Hepatocyte (in vitro differentiated cells): Measurements from ENCODE around the gene LEMD1. TPM values are rescaled to one million over a fixed set of nuclear protein-coding genes. Genes with fewer than 3 reads are reported as not detected.

Experiments used
- DNase-seq: peaks from one replicate; pipeline ENCODE4 v3.0.0-alpha.2; 2016; ENCODE audit warnings: low spot score
- H2AFZ ChIP-seq: fragments of 200-600 bp; sonication (generic); 2 replicates; pipeline ENCODE4 v1.6.0; 2016; ENCODE audit warnings: antibody characterized with exemption, mild to moderate bottlenecking
- H3K27ac ChIP-seq: fragments of 200-600 bp; sonication (generic); 2 replicates; pipeline ENCODE4 v1.5.1; 2016; ENCODE audit warnings: mild to moderate bottlenecking
- H3K27me3 ChIP-seq: fragments of 200-600 bp; sonication (generic); 2 replicates; pipeline ENCODE4 v1.6.1; 2016
- H3K36me3 ChIP-seq: fragments of 200-600 bp; sonication (generic); replicated peaks from 2 replicates; pipeline ENCODE4 v1.5.1; 2016; ENCODE audit warnings: low read depth; ENCODE audit not compliant: insufficient read depth
- H3K4me1 ChIP-seq: fragments of 200-600 bp; sonication (generic); 2 replicates; pipeline ENCODE4 v1.5.1; 2016; ENCODE audit warnings: mild to moderate bottlenecking, moderate library complexity; ENCODE audit not compliant: insufficient read depth
- H3K4me2 ChIP-seq: fragments of 200-600 bp; sonication (generic); 2 replicates; pipeline ENCODE4 v1.6.0; 2016
- H3K4me3 ChIP-seq: fragments of 200-600 bp; sonication (generic); 2 replicates; pipeline ENCODE4 v1.5.1; 2016; ENCODE audit warnings: mild to moderate bottlenecking
- H3K79me2 ChIP-seq: fragments of 200-600 bp; sonication (generic); 2 replicates; pipeline ENCODE4 v1.6.0; 2017; ENCODE audit warnings: mild to moderate bottlenecking
- H3K9me2 ChIP-seq: fragments of 200-600 bp; sonication (generic); replicated peaks from 2 replicates; pipeline ENCODE4 v1.6.0; 2017; ENCODE audit warnings: mild to moderate bottlenecking; ENCODE audit not compliant: insufficient read depth
- H3K9me3 ChIP-seq: fragments of 200-600 bp; sonication (generic); 2 replicates; pipeline ENCODE4 v1.5.1; 2016; ENCODE audit warnings: low read depth, mild to moderate bottlenecking
- H4K20me1 ChIP-seq: fragments of 200-600 bp; sonication (generic); 2 replicates; pipeline ENCODE4 v1.6.0; 2016; ENCODE audit warnings: mild to moderate bottlenecking; ENCODE audit not compliant: insufficient read depth, poor library complexity, severe bottlenecking
- EZH2 ChIP-seq: fragments of 200-600 bp; sonication (generic); IDR thresholded peaks from 2 replicates; pipeline ENCODE4 v1.6.1; 2016; ENCODE audit warnings: antibody characterized with exemption, mild to moderate bottlenecking, borderline replicate concordance
- EZH2phosphoT487 ChIP-seq: fragments of 200-600 bp; sonication (generic); IDR thresholded peaks from one replicate; pipeline ENCODE4 v1.6.1; 2018; ENCODE audit warnings: antibody characterized with exemption, mild to moderate bottlenecking, low read depth, moderate library complexity; ENCODE audit not compliant: unreplicated experiment, severe bottlenecking
- WGBS: methylation state at CpG from one replicate; pipeline ENCODE4 v1.1.6; 2016; ENCODE audit warnings: low lambda C conversion rate; ENCODE audit errors: missing lambda C conversion rate; 5-methylcytosine and 5-hydroxymethylcytosine counted together
- polyA plus RNA-seq: library from polyadenylated mRNA; unstranded; fragments of >200 nt; fragmentation: Nextera tagmentation; extraction: Ambion mirVana; gene quantifications from 2 replicates; pipeline ENCODE4 v1.2.1, GENCODE V29; 2016
- total RNA-seq: library from RNA; depleted of rRNA; stranded (reverse); fragments of >200 nt; gene quantifications from 2 replicates; pipeline ENCODE4 v1.2.3, GENCODE V29; 2014
- TF ChIP-seq, protein P1 (sequence below): fragments of 200-600 bp; sonication (generic); IDR thresholded peaks from 2 replicates; pipeline ENCODE4 v1.5.1; 2016; ENCODE audit warnings: antibody characterized with exemption, mild to moderate bottlenecking; ENCODE audit not compliant: poor library complexity

LEMD1 gene
- total and polyA plus RNA-seq, 2 experiments from 2014 or later = 0.35 to 2.4 TPM

DNA sequence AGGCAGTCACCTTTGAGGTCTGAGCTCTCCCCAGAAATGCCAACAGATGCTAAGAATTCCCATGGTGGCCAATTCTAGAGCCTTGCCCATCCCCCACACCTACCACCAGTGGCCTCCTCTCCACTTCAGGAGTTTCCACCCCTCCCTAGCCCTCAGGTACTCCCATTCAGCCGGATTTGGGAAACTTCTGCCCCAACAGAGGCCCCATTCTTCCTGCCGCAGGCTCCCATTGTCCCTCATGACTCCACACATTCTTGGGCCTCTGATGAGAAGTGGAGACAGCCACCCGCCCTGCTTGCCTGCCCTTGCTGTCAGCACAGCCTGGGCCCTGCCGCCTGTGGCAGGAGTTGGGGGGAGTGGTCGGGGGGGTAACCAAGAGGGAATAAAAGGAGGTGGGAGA, 29.3 kb upstream of the LEMD1 start:
- no peaks in the 10 kb centered on the region for H3K79me2 ChIP-seq
- H3K9me2 ChIP-seq = no peaks in the 10 kb centered on the region
- peak overlapping the region; percentile 79 for H3K27ac ChIP-seq
- H3K27me3 ChIP-seq = peaks cover 35% of the 10 kb centered on the region
- H2AFZ ChIP-seq = no peak overlapping the region
- H3K9me3 ChIP-seq = no peaks in the 10 kb centered on the region
- no peak overlapping the region for H3K4me2 ChIP-seq
- H3K4me1 ChIP-seq = peaks cover 36% of the 10 kb centered on the region
- H3K36me3 ChIP-seq = no peaks in the 10 kb centered on the region
- no peaks in the 10 kb centered on the region for H4K20me1 ChIP-seq
- H3K4me3 ChIP-seq = no peak overlapping the region
- no peak for DNase-seq
- 37% methylated on average over 5 of the region's 5 CpGs for WGBS
- TF ChIP-seq, protein P1, sequence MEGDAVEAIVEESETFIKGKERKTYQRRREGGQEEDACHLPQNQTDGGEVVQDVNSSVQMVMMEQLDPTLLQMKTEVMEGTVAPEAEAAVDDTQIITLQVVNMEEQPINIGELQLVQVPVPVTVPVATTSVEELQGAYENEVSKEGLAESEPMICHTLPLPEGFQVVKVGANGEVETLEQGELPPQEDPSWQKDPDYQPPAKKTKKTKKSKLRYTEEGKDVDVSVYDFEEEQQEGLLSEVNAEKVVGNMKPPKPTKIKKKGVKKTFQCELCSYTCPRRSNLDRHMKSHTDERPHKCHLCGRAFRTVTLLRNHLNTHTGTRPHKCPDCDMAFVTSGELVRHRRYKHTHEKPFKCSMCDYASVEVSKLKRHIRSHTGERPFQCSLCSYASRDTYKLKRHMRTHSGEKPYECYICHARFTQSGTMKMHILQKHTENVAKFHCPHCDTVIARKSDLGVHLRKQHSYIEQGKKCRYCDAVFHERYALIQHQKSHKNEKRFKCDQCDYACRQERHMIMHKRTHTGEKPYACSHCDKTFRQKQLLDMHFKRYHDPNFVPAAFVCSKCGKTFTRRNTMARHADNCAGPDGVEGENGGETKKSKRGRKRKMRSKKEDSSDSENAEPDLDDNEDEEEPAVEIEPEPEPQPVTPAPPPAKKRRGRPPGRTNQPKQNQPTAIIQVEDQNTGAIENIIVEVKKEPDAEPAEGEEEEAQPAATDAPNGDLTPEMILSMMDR = no peak
- TF ChIP-seq EZH2 (no peak), EZH2phosphoT487 (no peak)

DNA sequence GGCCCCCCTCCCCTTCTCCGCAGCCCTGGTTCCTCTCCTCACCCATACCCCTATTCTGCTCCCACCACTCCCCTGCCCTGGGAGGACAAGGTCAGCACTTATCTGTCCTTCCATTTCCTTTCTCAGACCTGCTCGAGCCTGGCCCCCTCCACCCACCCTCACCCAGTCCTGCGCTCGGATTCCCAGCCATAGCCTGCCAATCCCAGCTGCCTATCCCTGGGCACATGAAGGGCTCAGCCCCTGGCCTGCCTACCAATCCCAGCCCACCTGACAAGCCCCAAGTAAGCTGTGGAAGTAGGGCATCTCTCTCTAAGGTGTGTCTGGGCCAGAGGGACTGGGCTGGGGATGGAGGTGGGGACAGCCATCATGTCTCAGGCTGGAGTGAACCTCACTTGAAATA, 28.6 kb upstream of the LEMD1 start:
- Histone ChIP-seq H3K27me3 (peaks cover 27% of the 10 kb centered on the region), H3K4me2 (peak overlapping the region; percentile 80), H3K36me3 (no peaks in the 10 kb centered on the region), H3K27ac (peak overlapping the region; percentile 79), H4K20me1 (no peaks in the 10 kb centered on the region), H3K4me3 (no peak overlapping the region), H3K9me3 (no peaks in the 10 kb centered on the region), H2AFZ (no peak overlapping the region), H3K4me1 (peaks cover 36% of the 10 kb centered on the region), H3K9me2 (no peaks in the 10 kb centered on the region), H3K79me2 (no peaks in the 10 kb centered on the region)
- TF ChIP-seq EZH2 (no peak), EZH2phosphoT487 (no peak)
- TF ChIP-seq, protein P1 = no peak
- DNase-seq = no peak
- WGBS = 33% methylated on average over 4 of the region's 4 CpGs

DNA sequence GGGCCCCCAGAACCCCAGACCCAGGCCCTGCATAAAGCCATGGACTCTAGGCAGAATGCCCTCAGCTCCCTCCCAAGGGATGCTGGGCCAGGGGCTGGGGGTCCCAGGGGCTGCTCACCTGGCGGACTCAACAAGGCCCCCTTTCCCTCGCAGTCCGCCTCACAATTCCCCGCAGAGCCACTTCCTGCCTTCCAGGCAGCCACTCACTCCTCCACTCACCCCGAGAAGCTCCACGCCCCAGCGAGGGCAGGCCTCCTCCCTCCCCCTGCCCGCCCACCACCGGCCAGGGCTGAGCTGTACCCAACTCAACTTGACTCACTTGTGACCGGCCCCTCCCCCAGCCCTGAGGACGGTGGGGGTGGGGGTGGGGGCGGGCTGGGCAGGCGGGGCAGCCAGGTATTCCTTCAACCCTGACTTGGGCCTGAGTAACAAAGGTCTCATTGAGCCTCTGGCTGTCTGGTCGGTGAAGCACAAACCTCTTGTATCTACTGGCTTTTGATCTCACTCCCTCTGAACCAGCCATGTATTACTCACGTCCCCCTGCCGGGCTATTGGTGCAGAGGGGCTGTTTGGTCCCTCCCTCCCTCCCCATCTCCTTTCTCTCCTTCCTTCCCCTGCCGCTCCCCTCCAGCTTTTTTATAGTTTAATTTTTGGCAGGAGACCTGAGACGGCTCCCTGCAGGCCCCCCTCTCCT, 28.0 kb upstream of the LEMD1 start:
- Histone ChIP-seq H3K36me3 (no peaks in the 10 kb centered on the region), H4K20me1 (no peaks in the 10 kb centered on the region), H3K4me2 (peak overlapping the region; percentile 80), H3K27me3 (peaks cover 22% of the 10 kb centered on the region), H2AFZ (no peak overlapping the region), H3K4me3 (no peak overlapping the region), H3K4me1 (peaks cover 40% of the 10 kb centered on the region), H3K9me3 (no peaks in the 10 kb centered on the region), H3K27ac (peak overlapping the region; percentile 87), H3K79me2 (no peaks in the 10 kb centered on the region), H3K9me2 (no peaks in the 10 kb centered on the region)
- DNase-seq = peak; percentile 89
- WGBS = 31% methylated on average over 6 of the region's 18 CpGs
- TF ChIP-seq EZH2 = no peak
- no peak for TF ChIP-seq EZH2phosphoT487
- TF ChIP-seq, protein P1 = no peak
